Rectal smooth muscle tissue (tissue), 1 donor: ENCODE data around the gene TMEM101.
"Not testable (repeated sequence)": the region's sequence is repeated elsewhere in the genome, so short reads cannot be mapped to it uniquely, and the experiment has no call there.

Experiments
- H3K27ac ChIP-seq: one replicate; pipeline ENCODE4 v1.7.0; 2013; ENCODE audit warnings: low read depth, low read length, inconsistent platforms
- H3K27me3 ChIP-seq: one replicate; pipeline ENCODE4 v1.7.0; 2013; ENCODE audit warnings: low read length; ENCODE audit not compliant: control insufficient read depth, insufficient read depth
- H3K36me3 ChIP-seq: one replicate; pipeline ENCODE4 v1.7.0; 2013; ENCODE audit warnings: low read length; ENCODE audit not compliant: control insufficient read depth, insufficient read depth
- H3K4me1 ChIP-seq: one replicate; pipeline ENCODE4 v1.7.0; 2013; ENCODE audit warnings: low read length; ENCODE audit not compliant: control insufficient read depth, insufficient read depth
- H3K4me3 ChIP-seq: one replicate; pipeline ENCODE4 v1.7.0; 2013; ENCODE audit warnings: low read length
- H3K9ac ChIP-seq: one replicate; pipeline ENCODE4 v1.7.0; 2013; ENCODE audit warnings: low read length

TMEM101 gene

GRCh38 chr17:43975898-43976297 lies 38.9 kb downstream of the TMEM101 start:
- Histone ChIP-seq H3K36me3 (no peaks in the 10 kb centered on the region), H3K27me3 (peaks cover 3% of the 10 kb centered on the region), H3K27ac (no peak overlapping the region), H3K4me1 (no peaks in the 10 kb centered on the region), H3K9ac (no peak overlapping the region), H3K4me3 (no peak overlapping the region)

DNA sequence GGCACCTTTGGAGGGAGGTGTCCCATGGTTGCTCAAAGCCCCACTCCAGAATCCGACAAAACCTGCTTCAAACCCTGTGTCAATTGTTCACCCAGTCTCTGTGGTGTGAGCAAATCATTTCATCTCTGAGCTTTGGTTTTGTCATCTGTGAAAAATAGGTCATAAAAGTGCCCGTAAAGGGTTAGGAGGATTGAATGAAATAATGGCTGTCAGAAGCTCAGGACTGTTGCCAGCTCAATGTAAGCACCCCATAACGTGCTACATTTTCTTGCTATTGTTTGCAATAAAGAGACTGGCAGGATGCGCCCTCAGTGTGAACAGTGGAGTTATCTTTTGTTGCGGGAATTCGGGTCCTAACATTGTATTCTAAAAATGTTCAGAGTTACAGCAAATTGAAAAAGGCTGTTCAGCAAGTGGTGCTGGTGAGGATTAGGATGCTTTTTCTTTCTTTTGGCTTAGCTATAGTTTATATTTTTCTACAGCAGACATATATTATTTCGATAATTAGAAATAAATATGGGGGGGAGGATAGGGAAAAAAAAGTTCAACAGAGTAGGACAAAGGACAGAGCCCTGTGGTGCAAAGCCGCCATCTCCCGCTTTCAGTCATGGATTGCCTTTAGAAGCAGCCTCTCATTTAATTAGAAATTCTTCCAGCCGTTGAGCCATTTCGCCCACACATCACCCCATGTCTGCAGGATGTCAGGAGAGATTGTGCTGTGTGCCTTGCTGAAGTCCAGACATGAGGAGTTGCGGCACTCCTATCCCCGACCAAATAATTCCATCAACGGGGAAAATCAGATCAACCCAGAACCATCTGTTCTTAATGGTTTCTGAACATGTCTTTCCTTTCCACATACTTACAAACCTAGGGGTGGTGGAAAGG lies 40.1 kb downstream of the TMEM101 start:
- Histone ChIP-seq H3K4me1 (no peaks in the 10 kb centered on the region), H3K9ac (no peak overlapping the region), H3K27ac (no peak overlapping the region), H3K27me3 (peaks cover 3% of the 10 kb centered on the region), H3K4me3 (no peak overlapping the region), H3K36me3 (no peaks in the 10 kb centered on the region)

DNA sequence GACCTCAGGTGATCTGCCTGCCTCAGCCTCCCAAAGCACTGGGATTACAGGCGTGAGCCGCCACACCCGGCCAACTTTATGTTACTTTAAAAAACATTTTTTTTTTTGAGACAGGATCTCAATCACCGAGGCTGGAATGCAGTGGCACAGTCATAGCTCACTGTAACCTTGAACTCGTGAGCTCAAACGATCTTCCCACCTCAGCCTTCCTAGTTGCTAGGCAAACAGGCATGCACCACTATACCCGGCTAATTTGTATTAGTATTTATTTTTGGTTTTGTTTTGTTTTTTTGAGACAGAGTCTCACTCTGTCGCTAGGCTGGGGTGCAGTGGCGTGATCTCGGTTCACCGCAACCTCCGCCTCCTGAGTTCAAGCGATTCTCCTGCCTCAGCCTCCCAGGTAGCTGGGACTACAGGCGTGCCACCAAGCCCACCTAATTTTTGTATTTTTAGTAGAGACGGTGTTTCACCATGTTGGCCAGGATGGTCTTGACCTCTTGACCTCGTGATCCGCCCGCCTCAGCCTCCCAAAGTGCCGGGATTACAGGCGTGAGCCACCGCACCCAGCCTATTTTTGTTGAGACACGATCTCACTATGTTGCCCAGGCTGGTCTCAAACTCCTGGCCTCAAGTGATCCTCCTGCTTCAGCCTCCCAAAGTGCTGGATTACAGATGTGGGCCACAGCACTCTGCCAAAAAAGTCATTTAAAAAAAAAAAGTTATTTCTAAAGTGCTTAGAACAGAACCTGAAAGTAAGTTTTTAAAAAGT lies 42.1 kb downstream of the TMEM101 start:
- not testable (repeated sequence) for H3K4me3 ChIP-seq, H3K36me3 ChIP-seq, H3K4me1 ChIP-seq, H3K27ac ChIP-seq, H3K9ac ChIP-seq, H3K27me3 ChIP-seq

- not testable (repeated sequence) for H3K27me3 ChIP-seq, H3K4me3 ChIP-seq, H3K9ac ChIP-seq, H3K4me1 ChIP-seq, H3K36me3 ChIP-seq, H3K27ac ChIP-seq
Measured at GRCh38 chr17:43971436-43971835, 43.3 kb downstream of the TMEM101 start.

DNA sequence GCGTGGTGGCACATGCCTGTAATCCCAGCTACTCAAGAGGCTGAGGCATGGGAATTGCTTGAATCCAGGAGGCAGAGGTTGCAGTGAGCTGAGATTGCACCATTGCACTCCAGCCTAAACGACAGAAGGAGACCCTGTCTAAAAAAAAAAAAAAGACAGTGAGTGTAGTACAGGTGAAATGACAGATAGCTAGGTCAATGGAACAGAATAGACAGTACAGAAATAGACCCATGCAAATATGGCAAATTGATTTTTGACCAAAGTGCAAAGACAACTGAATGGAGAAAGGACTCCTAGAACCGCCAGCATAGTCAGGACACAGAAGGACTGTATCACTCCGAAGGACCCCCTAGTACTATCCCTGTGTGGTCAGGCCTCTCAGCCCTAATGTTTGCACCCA lies 44.4 kb downstream of the TMEM101 start:
- Histone ChIP-seq H3K4me1 (no peaks in the 10 kb centered on the region), H3K27ac (no peak overlapping the region), H3K4me3 (no peak overlapping the region), H3K27me3 (peaks cover 2% of the 10 kb centered on the region), H3K36me3 (no peaks in the 10 kb centered on the region), H3K9ac (no peak overlapping the region)

GRCh38 chr17:43967251-43967875 lies 47.4 kb downstream of the TMEM101 start:
- H3K4me1 ChIP-seq = no peaks in the 10 kb centered on the region
- H3K27ac ChIP-seq = no peak overlapping the region
- no peak overlapping the region for H3K9ac ChIP-seq
- H3K27me3 ChIP-seq = peaks cover 2% of the 10 kb centered on the region
- H3K4me3 ChIP-seq = no peak overlapping the region
- no peaks in the 10 kb centered on the region for H3K36me3 ChIP-seq

DNA sequence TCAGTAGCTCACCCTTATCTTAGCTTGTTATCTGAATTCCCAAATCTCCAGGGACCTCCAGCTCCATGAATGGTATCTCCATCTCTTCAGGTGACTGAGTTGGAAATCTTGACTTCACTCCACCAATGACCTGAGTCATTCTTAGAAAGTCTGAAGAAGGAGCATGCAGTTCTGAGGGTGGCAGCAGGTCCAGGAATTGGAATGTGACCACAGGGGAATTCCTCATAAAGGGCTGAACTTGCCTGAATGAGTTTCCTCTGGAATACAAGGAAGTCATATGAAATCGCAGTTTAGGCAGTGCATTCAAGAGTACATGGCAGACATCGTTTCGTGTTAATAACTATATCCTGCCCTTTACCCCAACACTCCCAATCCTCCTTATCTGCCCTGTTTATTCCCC lies 48.5 kb downstream of the TMEM101 start:
- Histone ChIP-seq H3K4me1 (no peaks in the 10 kb centered on the region), H3K9ac (no peak overlapping the region), H3K27ac (no peak overlapping the region), H3K4me3 (no peak overlapping the region), H3K36me3 (no peaks in the 10 kb centered on the region), H3K27me3 (peaks cover 2% of the 10 kb centered on the region)

DNA sequence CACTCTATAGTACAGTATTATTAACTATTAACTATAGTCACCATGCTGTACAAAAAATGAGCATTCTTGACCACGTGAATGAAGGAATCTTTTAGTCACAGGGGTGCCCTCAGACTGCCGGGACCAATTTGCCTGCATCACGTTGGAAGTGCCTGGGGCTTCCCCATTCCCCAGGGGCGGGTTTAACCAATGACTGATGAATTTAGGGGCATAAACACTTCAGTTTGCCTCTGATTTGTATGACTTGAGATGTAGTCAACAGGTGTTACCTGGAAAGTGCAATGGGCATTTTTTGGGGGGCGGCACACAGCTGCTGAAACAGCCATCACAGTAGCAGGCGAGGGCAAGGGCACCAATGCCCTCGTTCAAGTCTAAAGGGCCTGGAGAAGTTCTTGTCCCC lies 52.3 kb downstream of the TMEM101 start:
- no peak overlapping the region for H3K4me3 ChIP-seq
- no peaks in the 10 kb centered on the region for H3K4me1 ChIP-seq
- no peak overlapping the region for H3K27ac ChIP-seq
- no peak overlapping the region for H3K9ac ChIP-seq
- no peaks in the 10 kb centered on the region for H3K27me3 ChIP-seq
- H3K36me3 ChIP-seq = no peaks in the 10 kb centered on the region

- Histone ChIP-seq H3K4me1 (no peaks in the 10 kb centered on the region), H3K27me3 (no peaks in the 10 kb centered on the region), H3K36me3 (no peaks in the 10 kb centered on the region), H3K9ac (no peak overlapping the region), H3K27ac (no peak overlapping the region), H3K4me3 (no peak overlapping the region)
Measured at GRCh38 chr17:43961954-43962353, 52.8 kb downstream of the TMEM101 start.

DNA sequence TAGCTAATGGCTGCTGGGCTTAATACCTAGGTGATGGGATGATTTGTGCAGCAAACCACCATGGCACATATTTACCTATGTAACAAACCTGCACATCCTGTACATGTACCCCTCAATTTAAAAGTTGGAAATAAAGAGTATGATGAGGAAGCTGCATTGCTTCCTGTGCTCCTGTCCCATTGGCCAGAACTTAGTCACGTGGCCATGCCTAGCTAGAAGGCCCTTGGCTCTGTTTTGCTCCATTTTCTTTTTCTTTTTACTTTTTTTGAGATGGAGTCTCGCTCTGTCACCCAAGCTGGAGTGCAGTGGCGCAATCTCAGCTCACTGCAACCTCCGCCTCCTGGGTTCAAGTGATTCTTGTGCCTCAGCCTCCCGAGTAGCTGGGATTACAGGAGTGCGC lies 53.5 kb downstream of the TMEM101 start:
- H3K4me3 ChIP-seq, H3K27me3 ChIP-seq, H3K27ac ChIP-seq, H3K36me3 ChIP-seq, H3K9ac ChIP-seq, H3K4me1 ChIP-seq: not testable (repeated sequence)
